IMR-90 (cell line): ENCODE results near the gene DCLRE1A. TPM values are rescaled to one million over a fixed set of nuclear protein-coding genes. Genes with fewer than 3 reads are reported as not detected.

Experiments used
- ATAC-seq: fragments of 200-7000 bp; cut with Tn5 transposase; 2 replicates; pipeline ENCODE4 v1.9.1; 2020; ENCODE audit warnings: low read depth, mild to moderate bottlenecking, moderate library complexity
- BruUV-seq: library from RNA; stranded (reverse); fragments of 400-500 nt; replicated peaks from 2 replicates; lab custom pipeline; 2021; lab: Mats Ljungman, UMichigan
- CTCF ChIA-PET: fragments of 300-600 bp; formaldehyde crosslinking; extraction: SDS; loops from one replicate; lab custom pipeline; 2021; ENCODE audit warnings: antibody characterized with exemption; lab: Yijun Ruan, JAX
- POLR2A ChIA-PET: fragments of 300-600 bp; sonication (Branson Sonifier 250); formaldehyde crosslinking; loops from one replicate; lab custom pipeline; 2022; ENCODE audit warnings: antibody characterized with exemption; ENCODE audit not compliant: unreplicated experiment; lab: Charles Lee
- DNase-seq: peaks from one replicate; pipeline ENCODE4 v3.0.0; 2013
- H2AFZ ChIP-seq: replicated peaks from 2 replicates; pipeline ENCODE3; 2013; ENCODE audit warnings: low read length, mild to moderate bottlenecking; ENCODE audit not compliant: poor library complexity
- H2AK5ac ChIP-seq: 2 replicates; pipeline ENCODE4 v1.6.1; 2013; ENCODE audit warnings: low read depth, low read length, inconsistent platforms
- H2AK9ac ChIP-seq: replicated peaks from 2 replicates; pipeline ENCODE3; 2013; ENCODE audit warnings: mild to moderate bottlenecking, low read depth, low read length, moderate library complexity; ENCODE audit not compliant: poor library complexity
- H2BK120ac ChIP-seq: 2 replicates; pipeline ENCODE4 v1.6.1; 2013; ENCODE audit warnings: low read depth, low read length, inconsistent platforms
- H2BK15ac ChIP-seq: 3 replicates; pipeline ENCODE4 v1.6.1; 2013; ENCODE audit warnings: low read depth, low read length, inconsistent platforms
- H2BK20ac ChIP-seq: 2 replicates; pipeline ENCODE4 v1.6.1; 2013; ENCODE audit warnings: low read depth, mild to moderate bottlenecking, inconsistent platforms, low read length, moderate library complexity
- H2BK5ac ChIP-seq: 2 replicates; pipeline ENCODE4 v1.6.1; 2013; ENCODE audit warnings: mild to moderate bottlenecking, low read depth, low read length, inconsistent platforms; ENCODE audit not compliant: poor library complexity, severe bottlenecking
- H3K14ac ChIP-seq: replicated peaks from 2 replicates; pipeline ENCODE4 v1.6.1; 2013; ENCODE audit warnings: low read depth, low read length, inconsistent platforms
- H3K18ac ChIP-seq: 2 replicates; pipeline ENCODE4 v1.6.1; 2013; ENCODE audit warnings: low read depth, low read length, control low read depth
- H3K23ac ChIP-seq: 2 replicates; pipeline ENCODE4 v1.6.1; 2013; ENCODE audit warnings: low read depth, low read length, inconsistent platforms
- H3K27ac ChIP-seq: 2 replicates; pipeline ENCODE4 v1.5.1; 2013; ENCODE audit warnings: mild to moderate bottlenecking, control low read depth, low read length; ENCODE audit not compliant: insufficient read depth
- H3K27me3 ChIP-seq: 2 replicates; pipeline ENCODE4 v1.6.1; 2013; ENCODE audit warnings: low read length; ENCODE audit not compliant: control insufficient read depth, insufficient read depth
- H3K36me3 ChIP-seq: 2 replicates; pipeline ENCODE4 v1.6.1; 2013; ENCODE audit warnings: low read length, mixed read lengths; ENCODE audit not compliant: control insufficient read depth, insufficient read depth
- H3K4ac ChIP-seq: 2 replicates; pipeline ENCODE4 v1.6.1; 2013; ENCODE audit warnings: low read depth, low read length, inconsistent platforms
- H3K4me1 ChIP-seq: 2 replicates; pipeline ENCODE4 v1.6.1; 2013; ENCODE audit warnings: low read length, mixed read lengths; ENCODE audit not compliant: control insufficient read depth, insufficient read depth
- H3K4me2 ChIP-seq: 2 replicates; pipeline ENCODE4 v1.6.1; 2013; ENCODE audit warnings: low read depth, mild to moderate bottlenecking, control low read depth, low read length, moderate library complexity
- H3K4me3 ChIP-seq: 2 replicates; pipeline ENCODE4 v1.5.1; 2013; ENCODE audit warnings: low read depth, mild to moderate bottlenecking, control low read depth, low read length, moderate library complexity; ENCODE audit not compliant: insufficient read depth
- H3K56ac ChIP-seq: 2 replicates; pipeline ENCODE4 v1.6.1; 2013; ENCODE audit warnings: low read length, inconsistent platforms; ENCODE audit not compliant: insufficient read depth; ENCODE audit errors: extremely low read depth
- H3K79me1 ChIP-seq, 2 experiments: 2 replicates each; pipeline ENCODE4 v1.6.1; 2013; ENCODE audit warnings: low read length in 2 of 2, inconsistent platforms in 1 of 2, low read depth in 1 of 2
- H3K9ac ChIP-seq: 2 replicates; pipeline ENCODE4 v1.6.1; 2013; ENCODE audit warnings: low read depth, low read length, control low read depth
- H3K9me1 ChIP-seq: 2 replicates; pipeline ENCODE4 v1.6.1; 2013; ENCODE audit warnings: low read length, inconsistent platforms; ENCODE audit not compliant: insufficient read depth
- H3K9me3 ChIP-seq: 2 replicates; pipeline ENCODE4 v1.6.1; 2013; ENCODE audit warnings: low read length; ENCODE audit not compliant: control insufficient read depth, insufficient read depth
- H4K20me1 ChIP-seq: 2 replicates; pipeline ENCODE4 v1.6.1; 2013; ENCODE audit warnings: low read length, inconsistent platforms; ENCODE audit not compliant: insufficient read depth
- H4K5ac ChIP-seq: 2 replicates; pipeline ENCODE4 v1.6.1; 2013; ENCODE audit warnings: mild to moderate bottlenecking, low read depth, low read length, control low read depth
- H4K8ac ChIP-seq, 2 experiments: 2 replicates each; pipeline ENCODE4 v1.6.1; 2013; ENCODE audit warnings: low read depth in 2 of 2, low read length in 2 of 2, control low read depth in 1 of 2, inconsistent platforms in 1 of 2
- H4K91ac ChIP-seq: 2 replicates; pipeline ENCODE4 v1.6.1; 2013; ENCODE audit warnings: low read depth, low read length, inconsistent platforms; ENCODE audit not compliant: insufficient read depth
- CEBPB ChIP-seq: IDR thresholded peaks from 2 replicates; pipeline ENCODE4 v1.6.1; 2012; ENCODE audit warnings: low read depth, low read length, improper control_type of control experiment
- FOS ChIP-seq: fragments of 150-350 bp; IDR thresholded peaks from 2 replicates; pipeline ENCODE4 v1.6.1; 2016; ENCODE audit warnings: low read depth, low read length
- MXI1 ChIP-seq: IDR thresholded peaks from 2 replicates; pipeline ENCODE4 v1.6.1; 2012; ENCODE audit warnings: low read depth, mild to moderate bottlenecking, low read length, moderate library complexity, borderline replicate concordance
- RFX5 ChIP-seq: IDR thresholded peaks from 2 replicates; pipeline ENCODE4 v1.8.0; 2012; ENCODE audit warnings: low read depth, mild to moderate bottlenecking, low read length, moderate library complexity
- WGBS, 2 experiments: methylation state at CpG; one replicate each; pipeline versions ENCODE4 v1.1.5 to v1.1.7; 2013; ENCODE audit warnings: missing lambda C conversion rate in 2 of 2; ENCODE audit not compliant: insufficient read length in 1 of 2; ENCODE audit errors: extremely low coverage in 2 of 2; 5-methylcytosine and 5-hydroxymethylcytosine counted together
- dilution Hi-C: fragments of 300-500 bp; cut with HindIII; formaldehyde crosslinking; loops from one replicate; pipeline ENCODE4 v1.14.3; 2018; ENCODE audit warnings: low sequenced_read_pairs; ENCODE audit not compliant: unreplicated experiment
- in situ Hi-C: fragments of 300-500 bp; cut with MboI; formaldehyde crosslinking; loops from 3 replicates; pipeline ENCODE4 v1.14.3; 2019; ENCODE audit warnings: low sequenced_read_pairs, inconsistent platforms, mixed read lengths
- intact Hi-C: fragments of 100-400 bp; cut with micrococcal nuclease; formaldehyde crosslinking; loops from 2 replicates; pipeline ENCODE4 v1.10.0; 2022
- polyA plus RNA-seq, 3 experiments: library from polyadenylated mRNA; depleted of rRNA; stranded (reverse); fragments of >200 nt; gene quantifications; 2 replicates each; pipeline ENCODE4 v1.2.3, GENCODE V29; 2012; ENCODE audit warnings: low replicate concordance in 1 of 3
- total RNA-seq: library from RNA; depleted of rRNA; stranded (reverse); fragments of >200 nt; gene quantifications from 2 replicates; pipeline ENCODE4 v1.2.3, GENCODE V29; 2012
- TF ChIP-seq, protein P1 (sequence below): conservative IDR thresholded peaks from 2 replicates; pipeline ENCODE4 v1.5.1; 2012; ENCODE audit warnings: mild to moderate bottlenecking, low read depth, low read length, improper control_type of control experiment

The DCLRE1A gene
- total and polyA plus RNA-seq, 2 of the 4 experiments (the other 2 are of a cell fraction) = 3.1 to 6.3 TPM

DNA sequence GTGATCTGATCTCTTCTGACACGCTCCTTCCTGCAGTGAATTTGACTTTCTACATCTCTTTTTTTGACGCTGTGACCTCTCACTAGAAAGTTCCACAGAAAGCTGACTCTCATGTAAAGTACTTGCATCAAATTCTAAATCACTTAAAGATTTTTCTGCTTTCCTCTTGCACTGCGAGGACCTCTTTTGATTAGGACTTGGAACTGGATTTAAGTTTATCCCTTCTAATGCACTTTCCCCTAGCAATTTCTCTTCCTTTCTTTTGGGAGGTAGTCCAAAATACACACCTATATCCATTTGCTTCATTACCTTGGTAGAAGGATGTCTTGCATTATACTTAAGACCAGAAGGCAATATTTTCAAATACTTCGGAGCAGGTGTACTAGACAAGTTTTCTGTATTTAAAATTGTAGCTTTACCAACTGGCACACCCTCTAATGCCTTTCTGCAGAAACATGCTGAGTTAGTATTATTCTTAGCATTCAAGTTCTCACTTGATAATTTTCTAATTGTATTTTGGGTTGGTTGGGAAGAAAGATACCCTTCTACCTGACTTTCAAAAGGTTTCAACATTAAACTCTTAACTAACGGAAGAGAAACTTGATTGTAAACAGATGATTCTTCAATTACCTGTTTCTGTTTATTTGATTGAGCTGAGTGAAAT is 4.6 kb downstream of the DCLRE1A start:
- no peak for DNase-seq
- peaks cover 5 to 7% of the 10 kb centered on the region in 2 experiments; a peak in 3 of 4 replicates for H3K79me1 ChIP-seq
- no peak overlapping the region for H2AK5ac ChIP-seq
- no peak overlapping the region for H2BK20ac ChIP-seq
- TF ChIP-seq RFX5 = no peak
- TF ChIP-seq FOS = no peak
- no peak for TF ChIP-seq CEBPB
- TF ChIP-seq MXI1 = no peak
- TF ChIP-seq, protein P1, sequence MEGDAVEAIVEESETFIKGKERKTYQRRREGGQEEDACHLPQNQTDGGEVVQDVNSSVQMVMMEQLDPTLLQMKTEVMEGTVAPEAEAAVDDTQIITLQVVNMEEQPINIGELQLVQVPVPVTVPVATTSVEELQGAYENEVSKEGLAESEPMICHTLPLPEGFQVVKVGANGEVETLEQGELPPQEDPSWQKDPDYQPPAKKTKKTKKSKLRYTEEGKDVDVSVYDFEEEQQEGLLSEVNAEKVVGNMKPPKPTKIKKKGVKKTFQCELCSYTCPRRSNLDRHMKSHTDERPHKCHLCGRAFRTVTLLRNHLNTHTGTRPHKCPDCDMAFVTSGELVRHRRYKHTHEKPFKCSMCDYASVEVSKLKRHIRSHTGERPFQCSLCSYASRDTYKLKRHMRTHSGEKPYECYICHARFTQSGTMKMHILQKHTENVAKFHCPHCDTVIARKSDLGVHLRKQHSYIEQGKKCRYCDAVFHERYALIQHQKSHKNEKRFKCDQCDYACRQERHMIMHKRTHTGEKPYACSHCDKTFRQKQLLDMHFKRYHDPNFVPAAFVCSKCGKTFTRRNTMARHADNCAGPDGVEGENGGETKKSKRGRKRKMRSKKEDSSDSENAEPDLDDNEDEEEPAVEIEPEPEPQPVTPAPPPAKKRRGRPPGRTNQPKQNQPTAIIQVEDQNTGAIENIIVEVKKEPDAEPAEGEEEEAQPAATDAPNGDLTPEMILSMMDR = no peak
- no peak overlapping the region for H3K23ac ChIP-seq
- no peak overlapping the region for H2AFZ ChIP-seq
- ATAC-seq = no peak
- no peak overlapping the region for H3K9ac ChIP-seq
- H4K91ac ChIP-seq = no peak overlapping the region
- no peaks in the 10 kb centered on the region for H3K27me3 ChIP-seq
- H2AK9ac ChIP-seq = no peak overlapping the region
- H3K18ac ChIP-seq = no peak overlapping the region
- intact Hi-C loops (no loop called here), in situ Hi-C loops (no loop called here), dilution Hi-C loops (no loop called here)
- no peak overlapping the region for H3K56ac ChIP-seq
- CTCF ChIA-PET = no interaction called here
- H3K36me3 ChIP-seq = no peaks in the 10 kb centered on the region; the same call in 1 of the 2 replicates
- BruUV-seq = no TSS peak
- H2BK15ac ChIP-seq = no peak overlapping the region
- H3K14ac ChIP-seq = no peak overlapping the region
- 100% methylated on average over 1 of the region's 5 CpGs; no CpG with 5 or more reads in 1 of the 2 experiments for WGBS, 2 experiments
- no peak overlapping the region for H3K4me2 ChIP-seq
- no peaks in the 10 kb centered on the region for H3K9me1 ChIP-seq
- no peak overlapping the region for H3K4ac ChIP-seq
- no peak overlapping the region for H4K5ac ChIP-seq
- H3K4me1 ChIP-seq = peaks cover 2% of the 10 kb centered on the region; the same call in 1 of the 2 replicates
- no peak overlapping the region for H2BK120ac ChIP-seq
- H4K8ac ChIP-seq = no peak overlapping the region
- POLR2A ChIA-PET = interaction anchor here (0.6 kb wide), 2 partner anchors 37 to 1008 kb away, joined by 4 to 6 read pairs; no protein-coding TSS in a partner anchor
- no peaks in the 10 kb centered on the region for H3K9me3 ChIP-seq
- H3K4me3 ChIP-seq = no peak overlapping the region
- no peak overlapping the region for H2BK5ac ChIP-seq
- H4K20me1 ChIP-seq = no peaks in the 10 kb centered on the region
- no peak overlapping the region for H3K27ac ChIP-seq
